GM12878 (cell line): Measurements from ENCODE around the gene SMIM22. TPM values are rescaled to one million over a fixed set of nuclear protein-coding genes. Genes with fewer than 3 reads are reported as not detected.

Experiments
- BACH1 ChIP-seq: fragments of 450-650 bp; IDR thresholded peaks from 2 replicates; pipeline ENCODE4 v1.6.1; 2017; ENCODE audit warnings: mild to moderate bottlenecking, borderline replicate concordance
- CEBPZ ChIP-seq: fragments of 150-350 bp; IDR thresholded peaks from 2 replicates; pipeline ENCODE4 v1.6.1; 2016; ENCODE audit warnings: low read depth, low read length
- CREM ChIP-seq: IDR thresholded peaks from 2 replicates; pipeline ENCODE4 v1.6.1; 2014; ENCODE audit warnings: antibody characterized with exemption, low read depth
- EGR1 ChIP-seq, 2 experiments: IDR thresholded peaks; 1 replicate in 1 of 2; 2 replicates in 1 of 2; pipeline ENCODE4 v1.6.1; 2011 to 2012; ENCODE audit warnings: low read depth in 2 of 2, low read length in 2 of 2, borderline replicate concordance in 1 of 2, mild to moderate bottlenecking in 1 of 2, moderate library complexity in 1 of 2
- GABPA ChIP-seq: IDR thresholded peaks from 2 replicates; pipeline ENCODE4 v1.6.1; 2014; ENCODE audit warnings: antibody characterized with exemption, low read depth, mild to moderate bottlenecking, inconsistent platforms
- KLF5 ChIP-seq: fragments of 450-650 bp; IDR thresholded peaks from 2 replicates; pipeline ENCODE4 v1.6.1; 2014; ENCODE audit warnings: mild to moderate bottlenecking; ENCODE audit not compliant: partially characterized antibody
- LARP7 ChIP-seq: fragments of 450-650 bp; IDR thresholded peaks from 2 replicates; pipeline ENCODE4 v1.6.1; 2017; ENCODE audit warnings: mild to moderate bottlenecking
- MXI1 ChIP-seq: fragments of 150-350 bp; IDR thresholded peaks from 2 replicates; pipeline ENCODE4 v1.6.1; 2011; ENCODE audit warnings: low read depth, mild to moderate bottlenecking, inconsistent platforms, low read length, improper control_type of control experiment
- PAX5 ChIP-seq: IDR thresholded peaks from 2 replicates; pipeline ENCODE4 v1.6.1; 2011; ENCODE audit warnings: low read depth, low read length, borderline replicate concordance
- SMC3 ChIP-seq: IDR thresholded peaks from 2 replicates; pipeline ENCODE4 v1.6.1; 2011; ENCODE audit warnings: low read length, improper control_type of control experiment, borderline replicate concordance
- SREBF2 ChIP-seq: IDR thresholded peaks from 2 replicates; pipeline ENCODE4 v1.6.1; 2012; ENCODE audit warnings: mild to moderate bottlenecking, low read length
- SRF ChIP-seq, 2 experiments: IDR thresholded peaks; 2 replicates each; pipeline ENCODE4 v1.6.1; 2011; ENCODE audit warnings: low read depth in 2 of 2, low read length in 2 of 2, mild to moderate bottlenecking in 1 of 2, moderate library complexity in 1 of 2
- ZBTB11 ChIP-seq: fragments of 450-650 bp; formaldehyde crosslinking; IDR thresholded peaks from 2 replicates; pipeline ENCODE4 v1.5.0; 2022; ENCODE audit warnings: mild to moderate bottlenecking, missing genetic modification characterization
- ZNF217 ChIP-seq: fragments of 450-650 bp; IDR thresholded peaks from 2 replicates; pipeline ENCODE4 v1.6.1; 2017; ENCODE audit warnings: antibody characterized with exemption, mild to moderate bottlenecking
- ZNF687 ChIP-seq: fragments of 450-650 bp; IDR thresholded peaks from 2 replicates; pipeline ENCODE4 v1.6.1; 2017; ENCODE audit warnings: mild to moderate bottlenecking, moderate library complexity
- polyA plus RNA-seq, 11 experiments: library from polyadenylated mRNA; depleted of rRNA in 4 of 11; unstranded in 6 of 11; stranded (reverse) in 5 of 11; fragments of >200 nt; fragmentation: Nextera tagmentation in 4 of 11; fragmentation: Illumina TruSeq in 1 of 11; extraction: Ambion mirVana in 4 of 11; extraction: Trizol in 1 of 11; gene quantifications; 1 replicate in 1 of 11; 2 replicates in 10 of 11; pipeline versions ENCODE4 v1.2.1 to v1.2.3, GENCODE V29; 2011 to 2016; ENCODE audit warnings: inconsistent platforms in 2 of 11, missing spikeins in 2 of 11, low read depth in 1 of 11
- total RNA-seq, 4 experiments: library from RNA; depleted of rRNA in 3 of 4; stranded (reverse); fragments of >200 nt in 3 of 4; fragmentation: Illumina TruSeq in 1 of 4; extraction: Trizol in 1 of 4; gene quantifications; 2 replicates each; pipeline versions ENCODE4 v1.2.1 to v1.2.3, GENCODE V29; 2013 to 2021
- TF ChIP-seq, protein P1 (sequence below): IDR thresholded peaks from 2 replicates; pipeline ENCODE4 v1.6.1; 2011; ENCODE audit warnings: mild to moderate bottlenecking, low read depth, low read length, moderate library complexity; ENCODE audit not compliant: insufficient replicate concordance

SMIM22 gene
- total and polyA plus RNA-seq, 10 of the 15 experiments (the other 5 are each of a cell fraction or from before 2014, with no cell fraction given), result 0.83 TPM; not detected in 9

- TF ChIP-seq ZNF687 (0 out of 2 replicates have a peak, but pooled peaks have one; percentile 39), BACH1 (no peak), CEBPZ (no peak), LARP7 (peak; percentile 23; the same call in 1 of the 2 replicates), MXI1 (peak; percentile 27; the same call in 1 of the 2 replicates), KLF5 (no peak), CREM (peak; percentile 60; the same call in 1 of the 2 replicates), SMC3 (no peak), ZBTB11 (CRISPR knock-in tag) (0 out of 2 replicates have a peak, but pooled peaks have one; percentile 30), GABPA (peak; percentile 88), SREBF2 (no peak), PAX5 (no peak), ZNF217 (peak; percentile 91; the same call in 1 of the 2 replicates), EGR1 (IDR thresholded peaks at IDR 0.05; ENCODE audit: borderline replicate concordance in 1 of 2, low read depth in 2 of 2, low read length in 2 of 2) (no peak), SRF (IDR thresholded peaks at IDR 0.05; ENCODE audit: low read depth in 2 of 2, low read length in 2 of 2) (peak; percentile 2 to 69; a peak in 1 of 4 replicates)
- TF ChIP-seq, protein P1, sequence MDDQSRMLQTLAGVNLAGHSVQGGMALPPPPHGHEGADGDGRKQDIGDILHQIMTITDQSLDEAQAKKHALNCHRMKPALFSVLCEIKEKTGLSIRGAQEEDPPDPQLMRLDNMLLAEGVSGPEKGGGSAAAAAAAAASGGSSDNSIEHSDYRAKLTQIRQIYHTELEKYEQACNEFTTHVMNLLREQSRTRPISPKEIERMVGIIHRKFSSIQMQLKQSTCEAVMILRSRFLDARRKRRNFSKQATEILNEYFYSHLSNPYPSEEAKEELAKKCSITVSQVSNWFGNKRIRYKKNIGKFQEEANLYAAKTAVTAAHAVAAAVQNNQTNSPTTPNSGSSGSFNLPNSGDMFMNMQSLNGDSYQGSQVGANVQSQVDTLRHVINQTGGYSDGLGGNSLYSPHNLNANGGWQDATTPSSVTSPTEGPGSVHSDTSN, result no peak
These were observed 26.4 kb upstream of the SMIM22 start (continued) for GRCh38 chr16:4768549-4769305.
